GM12878 (cell line): ENCODE measurements around the gene CLEC16A. TPM values are rescaled to one million over a fixed set of nuclear protein-coding genes. Genes with fewer than 3 reads are reported as not detected.

ENCODE experiments used
- ATAC-seq: fragments of 200-7000 bp; cut with Tn5 transposase; 3 replicates; pipeline ENCODE4 v1.9.1; 2020; ENCODE audit warnings: mild to moderate bottlenecking, moderate library complexity
- BruUV-seq: library from RNA; stranded (reverse); fragments of 400-500 nt; replicated peaks from 2 replicates; lab custom pipeline; 2021; lab: Mats Ljungman, UMichigan
- CTCF ChIA-PET: fragments of 300-600 bp; sonication (Branson Sonifier 250); formaldehyde crosslinking; extraction: SDS; loops from one replicate; lab custom pipeline; 2021; ENCODE audit warnings: inconsistent platforms; lab: Yijun Ruan, JAX
- POLR2A ChIA-PET: fragments of 350-600 bp; formaldehyde crosslinking; extraction: SDS; loops from one replicate; lab custom pipeline; 2021; ENCODE audit warnings: inconsistent platforms; lab: Charles Lee
- RAD21 ChIA-PET: fragments of 300-600 bp; sonication (Branson Sonifier 250); formaldehyde crosslinking; loops from one replicate; lab custom pipeline; 2023; ENCODE audit warnings: antibody characterized with exemption; ENCODE audit not compliant: unreplicated experiment; lab: Charles Lee
- SMC1A ChIA-PET: fragments of 300-600 bp; sonication (Branson Sonifier 250); formaldehyde crosslinking; loops from one replicate; lab custom pipeline; 2023; ENCODE audit not compliant: unreplicated experiment, uncharacterized antibody; lab: Charles Lee
- DNase-seq: peaks from one replicate; pipeline ENCODE4 v3.0.0-alpha.2; 2011; ENCODE audit warnings: low read depth, low spot score
- FAIRE-seq: peaks from 3 replicates; lab custom pipeline; 2011; peaks lifted over from hg19 to GRCh38; lab: Jason Lieb, UNC
- H2AFZ ChIP-seq: 2 replicates; pipeline ENCODE4 v1.6.0; 2011; ENCODE audit warnings: low read depth, low read length, control low read depth; ENCODE audit not compliant: control insufficient read depth
- H3K27ac ChIP-seq: 2 replicates; pipeline ENCODE4 v1.5.1; 2011; ENCODE audit warnings: control low read depth; ENCODE audit not compliant: control insufficient read depth, insufficient read depth
- H3K27me3 ChIP-seq, 2 experiments: replicated peaks in 1 of 2; 2 replicates each; pipeline versions ENCODE4 v1.6.0 to v1.6.1; 2011; ENCODE audit warnings: low read length in 1 of 2; ENCODE audit not compliant: control insufficient read depth in 2 of 2, insufficient read depth in 2 of 2
- H3K36me3 ChIP-seq, 2 experiments: 2 replicates each; pipeline ENCODE4 v1.5.1; 2011; ENCODE audit warnings: low read length in 1 of 2; ENCODE audit not compliant: control insufficient read depth in 2 of 2, insufficient read depth in 2 of 2
- H3K4me1 ChIP-seq: 2 replicates; pipeline ENCODE4 v1.6.1; 2011; ENCODE audit warnings: mild to moderate bottlenecking, low read length, moderate library complexity, mixed read lengths; ENCODE audit not compliant: control insufficient read depth, insufficient read depth
- H3K4me2 ChIP-seq: 2 replicates; pipeline ENCODE4 v1.6.0; 2011; ENCODE audit warnings: control low read depth; ENCODE audit not compliant: control insufficient read depth, insufficient read depth
- H3K4me3 ChIP-seq: fragments of 200-600 bp; sonication (generic); 2 replicates; pipeline ENCODE4 v1.5.1; 2016
- H3K79me2 ChIP-seq: 2 replicates; pipeline ENCODE4 v1.6.0; 2011; ENCODE audit warnings: low read length; ENCODE audit not compliant: control insufficient read depth, insufficient read depth
- H3K9ac ChIP-seq: 2 replicates; pipeline ENCODE4 v1.8.0; 2011; ENCODE audit warnings: low read length, control low read depth, mixed read lengths; ENCODE audit not compliant: control insufficient read depth, insufficient read depth
- H3K9me3 ChIP-seq: replicated peaks from 3 replicates; pipeline ENCODE4 v1.5.1; 2011; ENCODE audit warnings: mild to moderate bottlenecking, low read length; ENCODE audit not compliant: control insufficient read depth, insufficient read depth
- H4K20me1 ChIP-seq: 2 replicates; pipeline ENCODE4 v1.6.0; 2011; ENCODE audit not compliant: control insufficient read depth, insufficient read depth
- BCL11A ChIP-seq: IDR thresholded peaks from 2 replicates; pipeline ENCODE4 v1.6.1; 2011; ENCODE audit warnings: low read depth, low read length
- CBX5 ChIP-seq: sonication (generic); IDR thresholded peaks from 2 replicates; pipeline ENCODE4 v1.6.1; 2016; ENCODE audit warnings: low read depth, moderate library complexity, mild to moderate bottlenecking, inconsistent platforms
- E2F4 ChIP-seq: IDR thresholded peaks from 2 replicates; pipeline ENCODE4 v1.6.1; 2012; ENCODE audit warnings: low read depth, low read length, improper control_type of control experiment
- EGR1 ChIP-seq, 2 experiments: IDR thresholded peaks; 1 replicate in 1 of 2; 2 replicates in 1 of 2; pipeline ENCODE4 v1.6.1; 2011 to 2012; ENCODE audit warnings: low read depth in 2 of 2, low read length in 2 of 2, borderline replicate concordance in 1 of 2, mild to moderate bottlenecking in 1 of 2, moderate library complexity in 1 of 2
- HDAC2 ChIP-seq: fragments of 200-600 bp; sonication (generic); IDR thresholded peaks from 2 replicates; pipeline ENCODE4 v1.6.1; 2017
- IRF4 ChIP-seq: IDR thresholded peaks from 2 replicates; pipeline ENCODE4 v1.6.1; 2011; ENCODE audit warnings: low read depth, low read length
- NBN ChIP-seq: fragments of 450-650 bp; IDR thresholded peaks from 2 replicates; pipeline ENCODE4 v1.6.1; 2016
- NFXL1 ChIP-seq: fragments of 450-650 bp; IDR thresholded peaks from 2 replicates; pipeline ENCODE4 v1.6.1; 2017; ENCODE audit warnings: antibody characterized with exemption, mild to moderate bottlenecking, borderline replicate concordance
- PBX3 ChIP-seq: IDR thresholded peaks from 2 replicates; pipeline ENCODE4 v1.6.1; 2011; ENCODE audit warnings: mild to moderate bottlenecking, low read depth, low read length, moderate library complexity; ENCODE audit not compliant: insufficient replicate concordance
- REST ChIP-seq: IDR thresholded peaks from 2 replicates; pipeline ENCODE4 v1.6.1; 2012; ENCODE audit warnings: mild to moderate bottlenecking, low read depth, low read length
- SPI1 ChIP-seq: IDR thresholded peaks from 2 replicates; pipeline ENCODE4 v1.6.1; 2011; ENCODE audit warnings: low read depth, mild to moderate bottlenecking, low read length, moderate library complexity, borderline replicate concordance; ENCODE audit not compliant: insufficient read depth
- SREBF2 ChIP-seq: IDR thresholded peaks from 2 replicates; pipeline ENCODE4 v1.6.1; 2012; ENCODE audit warnings: mild to moderate bottlenecking, low read length
- SRF ChIP-seq, 2 experiments: IDR thresholded peaks; 2 replicates each; pipeline ENCODE4 v1.6.1; 2011; ENCODE audit warnings: low read depth in 2 of 2, low read length in 2 of 2, mild to moderate bottlenecking in 1 of 2, moderate library complexity in 1 of 2
- USF2 ChIP-seq: IDR thresholded peaks from 2 replicates; pipeline ENCODE4 v1.6.1; 2011; ENCODE audit warnings: low read depth, low read length, improper control_type of control experiment, borderline replicate concordance
- ZBED1 ChIP-seq: IDR thresholded peaks from 2 replicates; pipeline ENCODE4 v1.6.1; 2016; ENCODE audit warnings: borderline replicate concordance
- WGBS: methylation state at CpG from one replicate; pipeline ENCODE4 v1.1.6; 2016; ENCODE audit warnings: low lambda C conversion rate; ENCODE audit not compliant: insufficient replicate concordance, insufficient coverage; ENCODE audit errors: missing lambda C conversion rate; 5-methylcytosine and 5-hydroxymethylcytosine counted together
- in situ Hi-C: fragments of 300-500 bp; cut with MboI; formaldehyde crosslinking; loops from 9 replicates; pipeline ENCODE4 v1.14.3; 2018; ENCODE audit warnings: mixed read lengths
- intact Hi-C: fragments of 100-400 bp; cut with micrococcal nuclease; formaldehyde crosslinking; loops from one replicate; pipeline ENCODE4 v1.14.2; 2022; ENCODE audit not compliant: unreplicated experiment
- polyA plus RNA-seq, 11 experiments: library from polyadenylated mRNA; depleted of rRNA in 4 of 11; unstranded in 6 of 11; stranded (reverse) in 5 of 11; fragments of >200 nt; fragmentation: Nextera tagmentation in 4 of 11; fragmentation: Illumina TruSeq in 1 of 11; extraction: Ambion mirVana in 4 of 11; extraction: Trizol in 1 of 11; gene quantifications; 1 replicate in 1 of 11; 2 replicates in 10 of 11; pipeline versions ENCODE4 v1.2.1 to v1.2.3, GENCODE V29; 2011 to 2016; ENCODE audit warnings: inconsistent platforms in 2 of 11, missing spikeins in 2 of 11, low read depth in 1 of 11
- total RNA-seq, 4 experiments: library from RNA; depleted of rRNA in 3 of 4; stranded (reverse); fragments of >200 nt in 3 of 4; fragmentation: Illumina TruSeq in 1 of 4; extraction: Trizol in 1 of 4; gene quantifications; 2 replicates each; pipeline versions ENCODE4 v1.2.1 to v1.2.3, GENCODE V29; 2013 to 2021
- TF ChIP-seq, protein P1 (sequence below): IDR thresholded peaks from 2 replicates; pipeline ENCODE4 v1.6.1; 2011; ENCODE audit warnings: borderline replicate concordance, low read depth, mild to moderate bottlenecking, moderate library complexity, mixed read lengths, low read length; ENCODE audit not compliant: insufficient read depth; ENCODE audit errors: extremely low read length

CLEC16A gene
- total and polyA plus RNA-seq, 10 of the 15 experiments (the other 5 are each of a cell fraction or from before 2014, with no cell fraction given) = 1.5 to 28.8 (median 19.2) TPM

DNA sequence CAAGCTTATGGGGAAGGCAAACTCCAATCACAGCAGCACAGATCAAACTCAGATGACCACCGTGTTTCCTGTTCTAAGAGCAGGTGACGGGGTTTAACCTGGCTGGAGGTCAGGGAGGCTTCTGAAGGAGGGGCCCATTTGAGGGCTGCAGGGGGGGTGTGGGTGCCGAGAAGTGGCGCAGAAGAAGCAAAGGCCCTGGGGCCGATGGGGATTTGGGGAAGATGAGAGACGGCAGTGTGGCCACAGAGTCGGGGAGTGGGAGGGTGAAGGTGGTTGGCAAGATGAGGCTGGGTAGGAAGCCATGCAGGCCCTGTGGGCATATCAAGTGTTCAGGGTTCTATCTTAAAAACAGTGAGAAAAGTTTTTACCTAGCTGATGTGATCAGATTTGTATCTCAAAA lies 122.9 kb downstream of the CLEC16A start:
- no peaks in the 10 kb centered on the region for H4K20me1 ChIP-seq
- CTCF ChIA-PET = interaction anchor here (1.3 kb wide), 1 partner anchor 9 kb away, joined by 4 read pairs; no protein-coding TSS in a partner anchor
- no TSS peak for BruUV-seq
- H2AFZ ChIP-seq = no peak overlapping the region
- 97% methylated on average over 7 of the region's 7 CpGs for WGBS
- FAIRE-seq (no peak), ATAC-seq (no peak), DNase-seq (no peak)
- RAD21 ChIA-PET = interaction anchor here (0.7 to 1.2 kb wide), 2 partner anchors 9 to 676 kb away, joined by 3 to 4 read pairs; no protein-coding TSS in a partner anchor
- peaks cover 0 to 13% of the 10 kb centered on the region in 2 experiments; a peak in 3 of 4 replicates for H3K36me3 ChIP-seq
- SMC1A ChIA-PET = interaction anchor here (0.6 to 1.5 kb wide), 3 partner anchors 9 to 85 kb away, joined by 3 to 5 read pairs (median 3); no protein-coding TSS in a partner anchor
- TF ChIP-seq E2F4 (no peak), NBN (no peak), ZBED1 (no peak), HDAC2 (no peak), REST (no peak), NFXL1 (no peak), CBX5 (no peak), USF2 (no peak), IRF4 (no peak), BCL11A (no peak), EGR1 (IDR thresholded peaks at IDR 0.05; ENCODE audit: borderline replicate concordance in 1 of 2, low read depth in 2 of 2, low read length in 2 of 2) (no peak), SRF (IDR thresholded peaks at IDR 0.05; ENCODE audit: low read depth in 2 of 2, low read length in 2 of 2) (no peak), SPI1 (no peak), PBX3 (no peak), SREBF2 (no peak)
- TF ChIP-seq, protein P1, sequence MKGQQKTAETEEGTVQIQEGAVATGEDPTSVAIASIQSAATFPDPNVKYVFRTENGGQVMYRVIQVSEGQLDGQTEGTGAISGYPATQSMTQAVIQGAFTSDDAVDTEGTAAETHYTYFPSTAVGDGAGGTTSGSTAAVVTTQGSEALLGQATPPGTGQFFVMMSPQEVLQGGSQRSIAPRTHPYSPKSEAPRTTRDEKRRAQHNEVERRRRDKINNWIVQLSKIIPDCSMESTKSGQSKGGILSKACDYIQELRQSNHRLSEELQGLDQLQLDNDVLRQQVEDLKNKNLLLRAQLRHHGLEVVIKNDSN = no peak
- intact Hi-C loops = no loop called here
- H3K27me3 ChIP-seq = no peaks in the 10 kb centered on the region
- H3K4me2 ChIP-seq = no peak overlapping the region
- H3K27ac ChIP-seq = no peak overlapping the region
- POLR2A ChIA-PET = interaction anchor here (1.2 kb wide), 1 partner anchor 53 kb away, joined by 5 read pairs; no protein-coding TSS in a partner anchor
- in situ Hi-C loops = no loop called here
- H3K9me3 ChIP-seq = no peaks in the 10 kb centered on the region
- H3K9ac ChIP-seq = no peak overlapping the region
- H3K79me2 ChIP-seq = no peaks in the 10 kb centered on the region
- no peak overlapping the region for H3K4me3 ChIP-seq
- H3K4me1 ChIP-seq = no peaks in the 10 kb centered on the region
